ENCODE data around the gene DENND1A.

DNA sequence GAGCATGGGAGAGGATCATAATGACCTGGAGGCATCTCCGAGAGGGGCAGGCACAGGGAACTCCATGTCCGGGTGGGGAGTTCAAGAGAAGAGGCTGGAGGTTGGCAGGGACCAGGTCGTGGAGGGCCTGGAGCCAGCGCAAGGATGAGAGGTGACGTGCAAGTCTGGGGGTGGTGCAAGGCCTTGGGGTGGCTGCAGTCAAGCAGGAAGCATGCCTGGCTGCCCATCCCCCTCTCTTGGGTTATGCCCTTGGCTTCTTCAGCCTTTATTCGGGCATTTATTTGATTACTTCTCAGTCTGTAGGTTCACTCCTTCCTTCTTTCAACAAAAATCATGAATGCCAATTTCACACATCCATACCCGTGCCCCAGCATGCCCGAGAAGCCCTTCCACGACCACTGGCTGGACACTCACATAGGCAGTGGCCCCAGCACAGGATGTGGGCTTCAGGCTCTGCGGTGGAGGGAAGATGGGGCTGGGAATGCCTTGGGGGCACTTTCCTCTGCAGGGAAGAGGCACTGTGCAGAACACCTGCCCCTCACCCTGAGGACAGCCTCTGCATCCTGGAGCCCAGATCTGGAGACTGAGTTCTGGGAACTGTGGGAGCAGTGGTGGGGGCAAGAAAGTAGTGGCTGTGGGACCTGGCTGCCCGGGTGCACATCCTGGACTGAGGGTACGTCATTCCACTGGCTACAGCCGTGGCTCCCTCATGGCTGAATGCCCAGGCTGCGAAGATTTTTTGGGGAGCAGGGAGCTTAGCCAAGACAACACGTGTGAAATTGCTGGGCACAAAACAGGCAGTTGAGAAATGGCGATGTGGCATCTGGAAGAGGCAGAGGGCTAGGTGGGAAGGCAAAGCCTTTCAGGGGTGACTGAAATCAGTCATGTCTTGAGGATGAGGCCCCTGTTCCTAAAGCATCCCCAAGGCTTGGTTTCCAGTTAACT lies 535.4 kb downstream of the DENND1A start:
- TF ChIP-seq YY1 (IDR thresholded peaks at IDR 0.05; ENCODE audit: insufficient read depth, insufficient read length) = no peak
- no peak for TF ChIP-seq ZNF274 (IDR thresholded peaks at IDR 0.05; ENCODE audit: low read depth, low read length)

Measured in NT2/D1 (cell line).